ENCODE measurements around the gene ATP8B2. TPM values are rescaled to one million over a fixed set of nuclear protein-coding genes. Genes with fewer than 3 reads are reported as not detected.

ATP8B2 gene, protein sequence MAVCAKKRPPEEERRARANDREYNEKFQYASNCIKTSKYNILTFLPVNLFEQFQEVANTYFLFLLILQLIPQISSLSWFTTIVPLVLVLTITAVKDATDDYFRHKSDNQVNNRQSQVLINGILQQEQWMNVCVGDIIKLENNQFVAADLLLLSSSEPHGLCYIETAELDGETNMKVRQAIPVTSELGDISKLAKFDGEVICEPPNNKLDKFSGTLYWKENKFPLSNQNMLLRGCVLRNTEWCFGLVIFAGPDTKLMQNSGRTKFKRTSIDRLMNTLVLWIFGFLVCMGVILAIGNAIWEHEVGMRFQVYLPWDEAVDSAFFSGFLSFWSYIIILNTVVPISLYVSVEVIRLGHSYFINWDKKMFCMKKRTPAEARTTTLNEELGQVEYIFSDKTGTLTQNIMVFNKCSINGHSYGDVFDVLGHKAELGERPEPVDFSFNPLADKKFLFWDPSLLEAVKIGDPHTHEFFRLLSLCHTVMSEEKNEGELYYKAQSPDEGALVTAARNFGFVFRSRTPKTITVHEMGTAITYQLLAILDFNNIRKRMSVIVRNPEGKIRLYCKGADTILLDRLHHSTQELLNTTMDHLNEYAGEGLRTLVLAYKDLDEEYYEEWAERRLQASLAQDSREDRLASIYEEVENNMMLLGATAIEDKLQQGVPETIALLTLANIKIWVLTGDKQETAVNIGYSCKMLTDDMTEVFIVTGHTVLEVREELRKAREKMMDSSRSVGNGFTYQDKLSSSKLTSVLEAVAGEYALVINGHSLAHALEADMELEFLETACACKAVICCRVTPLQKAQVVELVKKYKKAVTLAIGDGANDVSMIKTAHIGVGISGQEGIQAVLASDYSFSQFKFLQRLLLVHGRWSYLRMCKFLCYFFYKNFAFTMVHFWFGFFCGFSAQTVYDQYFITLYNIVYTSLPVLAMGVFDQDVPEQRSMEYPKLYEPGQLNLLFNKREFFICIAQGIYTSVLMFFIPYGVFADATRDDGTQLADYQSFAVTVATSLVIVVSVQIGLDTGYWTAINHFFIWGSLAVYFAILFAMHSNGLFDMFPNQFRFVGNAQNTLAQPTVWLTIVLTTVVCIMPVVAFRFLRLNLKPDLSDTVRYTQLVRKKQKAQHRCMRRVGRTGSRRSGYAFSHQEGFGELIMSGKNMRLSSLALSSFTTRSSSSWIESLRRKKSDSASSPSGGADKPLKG
- 66.4 and 66.5 TPM in 2 replicates for total RNA-seq

DNA sequence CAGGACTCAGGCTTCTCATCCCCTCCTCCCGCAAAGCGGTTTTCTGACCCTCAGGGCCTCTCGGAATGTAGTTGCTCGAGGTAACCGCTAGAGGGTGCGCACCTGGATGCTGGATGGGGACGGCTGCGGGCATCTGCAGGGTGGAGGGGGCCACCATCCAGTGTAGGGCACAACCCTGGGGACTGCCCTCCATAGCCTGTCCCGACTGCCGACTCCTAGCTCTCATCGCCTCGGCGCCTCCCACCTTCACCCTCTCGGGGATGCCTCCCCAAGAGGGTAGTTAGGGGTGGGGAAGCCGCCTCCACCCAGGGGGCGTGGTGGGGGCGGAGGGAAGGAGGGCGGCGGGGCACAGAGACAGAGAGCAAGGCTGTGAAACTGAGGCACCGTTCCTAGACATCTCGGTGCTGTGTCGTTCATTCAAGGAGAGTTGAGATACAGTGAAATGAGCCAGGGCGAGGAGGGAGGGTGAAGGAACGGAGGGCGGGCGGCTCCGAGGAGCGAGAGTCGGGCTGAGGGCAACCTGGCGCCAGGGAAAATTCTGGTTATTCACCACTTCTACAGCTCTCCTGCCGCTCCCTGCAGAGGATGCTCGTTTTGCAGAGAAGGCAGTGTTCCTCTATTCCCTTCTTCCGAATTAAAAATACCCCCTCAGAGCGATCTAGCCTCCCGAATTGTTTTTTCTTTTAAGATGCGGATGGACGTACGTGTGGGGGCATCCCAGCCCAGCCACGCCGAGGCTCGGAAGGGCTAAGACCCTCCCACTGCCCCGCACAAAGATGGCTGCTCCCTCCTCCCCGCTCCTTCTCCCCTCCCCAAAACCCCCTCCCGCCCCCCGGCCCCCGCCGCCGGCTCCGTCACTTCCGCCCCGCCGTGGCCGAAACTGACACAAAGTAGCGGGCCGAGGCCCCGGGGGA lies at the start of gene ATP8B2:
TSS of gene ATP8B2 (plus strand) at position 857 of the 914 bp plus-strand sequence. CDS start 2,617 bp downstream, outside the sequence.

DNA sequence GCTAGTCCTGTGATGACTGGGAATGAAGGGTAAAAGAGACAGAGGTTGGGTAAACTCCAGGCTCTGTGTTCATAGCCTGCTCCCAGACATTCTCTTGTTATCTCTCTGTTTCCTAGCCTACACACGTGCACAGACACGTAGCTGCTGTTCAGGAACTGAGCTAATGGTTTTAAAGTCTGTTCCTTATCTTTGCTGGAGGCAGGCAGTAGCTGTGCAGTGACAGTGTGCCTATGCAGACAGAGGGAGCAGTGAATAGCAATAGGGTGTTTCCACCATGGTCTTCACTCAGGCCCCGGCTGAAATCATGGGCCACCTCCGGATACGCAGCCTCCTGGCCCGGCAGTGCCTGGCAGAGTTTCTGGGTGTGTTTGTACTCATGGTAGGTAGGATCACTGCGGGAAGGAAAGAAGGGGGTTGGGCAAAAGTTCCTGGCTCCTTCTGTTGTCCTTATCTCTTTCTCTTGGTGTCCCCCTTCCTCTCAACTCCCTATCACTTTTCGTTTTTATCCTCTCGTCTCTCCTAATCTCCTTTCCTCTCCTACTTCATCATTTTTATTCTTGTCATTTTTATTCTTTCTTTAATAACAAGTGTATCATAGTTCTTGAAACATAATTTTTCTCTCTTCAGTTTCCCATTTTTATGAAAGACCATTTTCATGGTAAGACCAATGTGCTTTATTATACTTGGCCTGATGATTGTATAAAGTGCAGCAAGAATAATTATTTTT lies 4.3 kb upstream of the ATP8B2 start, which contains the start of gene AQP10:
TSS of gene AQP10 (plus strand) at position 212 of the 727 bp plus-strand sequence. CDS start at position 275, 63 bp downstream.

Other genes starting within 250 kb of the ATP8B2 start
- gene NUP210L, start 170.5 kb upstream of the ATP8B2 start, total RNA-seq = 0.09 TPM in 2 replicates
- gene TPM3, start 133.4 kb upstream of the ATP8B2 start, total RNA-seq = 812 and 978 TPM in 2 replicates
- not detected in 2 replicates for gene CFAP141, start 119.2 kb upstream of the ATP8B2 start, total RNA-seq
- gene UBAP2L, start 104.6 kb upstream of the ATP8B2 start, total RNA-seq = 57.1 and 63.2 TPM in 2 replicates
- gene HAX1, start 52.9 kb upstream of the ATP8B2 start, total RNA-seq = 87.4 and 90.5 TPM in 2 replicates
- not detected in 2 replicates for gene AQP10, start 4.4 kb upstream of the ATP8B2 start, total RNA-seq
- 2.9 and 3.1 TPM in 2 replicates for gene IL6R, start 79.8 kb downstream of the ATP8B2 start, total RNA-seq
- 2.5 and 2.7 TPM in 2 replicates for gene TDRD10, start 176.7 kb downstream of the ATP8B2 start, total RNA-seq
- gene SHE, start 176.9 kb downstream of the ATP8B2 start, total RNA-seq = 41.9 and 59.6 TPM in 2 replicates
- 28.5 and 29.1 TPM in 2 replicates for gene UBE2Q1, start 233.1 kb downstream of the ATP8B2 start, total RNA-seq
- gene CHRNB2, start 242.3 kb downstream of the ATP8B2 start, total RNA-seq = not detected in 2 replicates

Measured in endothelial cell of coronary artery (primary cell).